HG02973 (cell line): ENCODE data around the gene KIF1B.

Source experiments
- ATAC-seq: cut with Tn5 transposase; IDR thresholded peaks from one replicate; pipeline ENCODE4 v1.9.1; 2021; ENCODE audit warnings: moderate library complexity; ENCODE audit not compliant: unreplicated experiment

Gene KIF1B

DNA sequence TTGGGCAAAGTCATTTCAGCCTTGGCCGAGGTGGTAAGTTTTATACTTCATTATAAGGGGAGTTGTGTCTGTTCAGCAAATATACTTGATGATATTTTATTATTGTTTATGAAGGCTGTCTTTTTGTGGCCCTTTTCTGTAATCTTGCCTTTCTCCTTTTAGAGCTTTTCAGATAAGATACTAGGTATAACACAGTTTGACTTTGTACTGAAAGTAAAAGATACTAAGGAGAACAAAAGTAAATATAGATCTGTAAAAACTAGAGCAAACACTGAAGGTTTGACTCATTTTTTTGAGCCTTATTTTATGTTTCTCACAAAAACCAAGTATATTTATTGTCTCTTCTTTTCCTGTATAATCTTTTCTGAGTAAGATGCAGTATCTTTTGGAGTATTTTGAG lies 61.9 kb downstream of the KIF1B start:
- no peak for ATAC-seq

DNA sequence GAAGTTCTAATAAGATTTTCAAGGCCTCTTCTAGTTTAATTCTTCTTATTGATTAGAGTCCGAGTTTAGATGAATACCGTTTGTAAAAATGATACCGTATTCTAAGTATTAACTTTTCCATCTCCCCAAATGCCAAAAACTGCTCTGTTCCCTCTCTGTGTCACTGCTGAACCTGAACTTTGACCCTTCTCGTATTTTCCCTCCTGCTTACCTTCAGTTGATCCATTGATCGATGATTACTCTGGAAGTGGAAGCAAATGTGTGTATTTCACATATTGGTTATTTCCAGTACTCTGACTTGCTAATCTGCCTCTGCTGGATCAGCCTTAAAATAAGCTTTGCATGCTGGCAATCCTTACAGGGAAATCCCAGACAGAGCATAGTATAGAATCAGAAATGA lies 68.5 kb downstream of the KIF1B start:
- ATAC-seq, result no peak

DNA sequence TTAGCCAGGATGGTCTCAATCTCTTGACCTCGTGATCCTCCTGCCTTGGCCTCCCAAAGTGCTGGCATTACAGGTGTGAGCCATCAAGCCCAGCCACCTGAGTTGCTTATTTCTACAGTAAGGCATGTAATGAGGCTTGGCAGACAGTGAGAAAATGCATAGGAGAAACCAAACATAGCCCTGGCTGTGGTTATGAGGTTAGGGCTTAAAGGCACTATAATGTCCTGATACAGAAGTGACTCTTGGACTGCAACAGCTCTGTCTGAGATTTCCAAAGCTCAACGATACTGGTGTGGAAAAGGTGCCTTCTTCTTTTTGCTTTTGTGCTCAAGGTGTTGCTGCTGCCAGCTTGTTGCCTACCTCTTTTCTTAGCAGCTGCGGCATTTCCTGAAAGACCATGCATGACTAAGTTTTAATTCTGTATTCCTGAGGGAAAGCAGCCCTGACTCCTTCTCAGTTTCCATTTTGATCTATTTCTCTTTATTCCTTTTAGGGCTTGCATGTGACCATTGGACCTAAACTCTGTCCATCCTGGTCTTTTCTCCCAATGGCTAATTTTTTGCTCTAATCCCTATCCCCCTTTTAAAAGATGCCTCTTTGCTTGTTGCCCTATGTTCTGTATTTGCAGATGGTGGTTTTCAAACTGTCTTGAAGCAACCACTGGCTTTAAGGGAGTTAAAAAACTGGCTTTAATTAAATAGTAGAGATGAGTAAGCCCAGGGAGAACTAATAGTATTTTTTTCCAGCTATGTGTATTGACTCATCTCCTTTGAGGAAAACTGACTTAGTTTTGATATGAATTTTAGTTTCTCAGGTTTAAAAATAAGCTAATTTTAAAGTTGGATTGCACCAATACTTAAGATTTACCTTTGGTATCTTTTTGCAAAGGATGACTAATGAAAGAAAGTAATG lies 70.3 kb downstream of the KIF1B start:
- ATAC-seq, result no peak

DNA sequence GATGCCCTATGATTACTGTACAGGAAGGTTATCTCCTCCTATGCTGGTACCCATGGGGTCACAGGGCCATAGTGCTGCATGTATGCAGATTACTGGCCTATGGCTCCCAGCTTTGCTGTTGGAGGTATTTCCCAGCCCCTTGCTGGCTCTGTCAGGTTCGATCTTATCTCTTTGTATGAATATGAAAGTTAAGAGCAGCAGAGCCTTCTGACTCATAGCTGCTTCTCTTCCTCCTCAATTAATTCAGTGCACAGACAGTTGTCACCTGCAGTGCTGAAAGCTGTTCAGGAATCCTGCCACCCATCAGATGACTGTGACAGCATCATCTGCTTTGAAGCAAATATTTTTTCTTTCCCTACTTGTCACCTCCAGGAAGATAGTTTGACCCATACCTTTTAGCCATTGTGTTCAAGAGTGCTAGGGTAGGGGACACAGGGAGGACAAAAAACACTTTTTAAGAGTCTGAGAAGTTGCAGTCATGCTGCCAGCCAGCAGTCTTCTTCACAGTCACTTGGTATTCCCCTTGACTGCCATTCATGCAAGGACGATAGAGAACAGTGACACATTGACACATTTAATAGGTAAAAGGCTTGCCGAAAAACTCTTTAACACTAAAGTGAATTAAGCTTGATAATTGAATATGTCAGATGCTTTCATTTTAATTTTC lies 73.1 kb downstream of the KIF1B start:
- ATAC-seq, result no peak

DNA sequence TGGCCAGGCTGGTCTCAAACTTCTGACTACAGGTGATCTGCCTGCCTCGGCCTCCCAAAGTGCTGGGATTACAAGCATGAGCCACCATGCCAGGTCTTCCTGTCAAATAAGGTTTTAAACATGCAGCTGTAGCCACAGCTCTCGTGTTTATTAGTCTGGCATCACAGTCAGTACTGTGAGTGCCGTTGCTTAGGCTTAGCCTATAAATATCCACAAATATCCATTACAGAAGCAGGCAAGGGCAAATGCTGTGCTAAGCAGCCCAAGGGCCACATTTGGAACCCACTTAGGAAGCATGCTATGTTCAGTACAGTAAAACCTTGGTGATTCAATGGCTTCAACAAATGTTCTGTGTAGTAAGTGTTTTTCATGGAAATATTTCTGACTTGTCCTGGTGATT lies 75.9 kb downstream of the KIF1B start:
- ATAC-seq, result no peak

DNA sequence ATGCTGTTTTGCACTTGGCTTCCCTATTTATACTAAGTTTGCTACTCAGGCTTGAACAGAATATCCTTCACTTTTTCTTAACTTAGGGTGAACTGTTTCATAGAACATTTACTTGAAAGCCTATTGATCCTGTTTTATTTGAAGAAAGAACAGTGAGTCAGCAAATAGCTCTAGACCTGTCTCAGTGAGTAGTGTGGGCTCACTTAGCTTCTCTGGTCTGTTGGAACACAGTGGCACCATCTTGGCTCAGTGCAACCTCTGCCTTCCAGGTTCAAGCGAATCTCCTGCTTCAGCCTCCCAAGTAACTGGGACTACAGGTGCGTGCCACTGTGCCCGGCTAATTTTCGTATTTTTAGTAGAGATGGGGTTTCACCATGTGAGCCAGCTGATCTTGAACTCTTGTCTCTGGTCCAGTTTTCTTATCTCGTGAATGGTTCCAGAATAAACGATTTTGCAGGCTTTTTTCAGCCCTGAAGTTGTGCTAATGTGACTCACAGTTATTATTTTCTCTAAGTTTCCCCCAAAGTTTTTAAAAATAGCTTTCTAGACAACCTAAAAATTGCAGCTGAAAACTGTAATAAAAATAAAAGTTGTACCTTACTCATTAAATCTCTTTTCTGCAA lies 76.8 kb downstream of the KIF1B start:
- ATAC-seq, result no peak

DNA sequence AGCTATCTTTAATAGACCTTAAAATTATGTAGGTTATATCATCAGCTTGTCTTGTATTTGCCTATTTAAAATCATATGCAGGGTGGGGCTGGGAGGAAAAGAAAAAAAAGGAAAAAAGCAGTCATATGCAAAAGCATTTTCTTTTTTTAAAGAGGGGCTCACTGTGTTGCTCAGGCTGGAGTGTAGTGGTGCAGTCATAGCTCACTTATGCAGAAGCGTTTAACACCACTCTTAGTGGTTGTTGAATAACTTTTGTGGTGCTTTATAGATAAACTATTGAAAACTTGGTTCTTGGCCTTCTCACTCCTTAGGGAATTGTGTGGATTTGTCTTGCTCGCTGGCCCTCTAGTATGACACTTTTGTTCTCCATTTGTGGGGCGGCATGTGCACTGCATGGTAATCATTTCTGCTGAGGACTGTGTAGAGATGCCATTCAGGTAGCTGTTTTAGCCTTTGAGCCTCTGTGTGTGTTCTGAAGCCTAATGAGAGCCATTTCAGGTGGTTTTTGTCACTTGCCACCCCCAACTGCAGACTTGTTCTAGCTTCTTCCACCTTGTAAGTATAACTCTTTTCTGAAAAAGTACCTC lies 77.8 kb downstream of the KIF1B start:
- ATAC-seq, result no peak

DNA sequence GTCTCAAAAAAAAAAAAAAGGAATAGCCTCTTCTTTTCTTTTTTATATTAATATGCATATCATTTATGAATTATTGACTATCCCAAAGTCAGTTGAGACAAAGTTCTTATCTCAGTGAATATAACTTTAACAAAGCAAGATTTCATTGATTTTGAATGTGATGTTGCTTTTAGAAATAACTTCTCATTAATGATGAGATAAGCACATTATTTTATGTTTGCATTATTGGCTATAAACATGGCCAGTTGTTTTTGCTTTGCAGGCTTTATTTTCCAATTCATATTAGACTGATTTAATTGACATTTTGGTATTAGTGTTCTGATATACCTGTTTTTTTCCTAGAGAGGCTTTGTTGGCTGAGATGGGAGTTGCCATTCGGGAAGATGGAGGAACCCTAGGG lies 81.3 kb downstream of the KIF1B start:
- no peak for ATAC-seq

DNA sequence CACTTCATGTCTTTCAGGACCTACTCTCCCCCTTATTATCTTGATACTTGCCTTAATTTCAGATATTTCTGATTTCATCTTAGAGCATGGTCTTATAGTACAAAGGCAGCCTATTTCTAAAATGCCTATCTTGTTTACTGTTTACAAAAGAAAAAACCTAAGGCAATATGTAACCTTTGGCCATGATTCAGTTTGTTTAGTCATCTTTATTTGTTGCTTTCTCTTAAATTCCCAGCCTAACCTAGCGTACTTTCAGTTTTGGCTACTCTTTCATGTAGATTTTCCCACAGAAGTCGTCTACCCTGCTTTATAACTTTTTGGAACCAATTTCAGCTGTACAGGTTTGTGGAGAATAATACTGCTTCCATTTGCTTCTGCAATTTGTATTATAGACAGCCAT lies 81.8 kb downstream of the KIF1B start:
- no peak for ATAC-seq

DNA sequence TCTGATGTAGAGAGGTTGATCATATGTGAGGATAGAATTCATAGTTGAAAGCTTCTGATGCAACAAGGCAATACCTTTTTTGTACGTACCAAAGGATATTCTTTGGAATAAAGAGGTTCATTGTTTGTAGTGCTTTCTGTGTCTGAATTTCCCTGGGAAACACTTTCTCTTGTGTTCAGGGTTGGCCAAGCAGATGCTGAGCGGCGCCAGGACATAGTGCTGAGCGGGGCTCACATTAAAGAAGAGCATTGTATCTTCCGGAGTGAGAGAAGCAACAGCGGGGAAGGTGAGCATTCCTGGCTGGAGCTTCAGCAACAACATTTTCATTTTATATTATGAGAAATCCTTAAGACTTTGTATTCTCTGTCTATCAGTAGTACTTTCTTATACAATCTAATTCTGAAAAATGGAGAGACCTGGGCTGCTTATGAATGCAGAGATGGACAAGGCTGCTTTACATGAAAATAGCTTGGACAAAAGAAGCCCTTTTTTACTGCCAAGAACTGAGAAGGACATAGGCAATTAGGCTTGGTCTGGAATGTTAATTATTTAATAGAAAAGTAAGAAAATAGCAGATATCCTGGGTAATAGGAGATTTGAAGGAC lies 85.2 kb downstream of the KIF1B start:
- no peak for ATAC-seq

DNA sequence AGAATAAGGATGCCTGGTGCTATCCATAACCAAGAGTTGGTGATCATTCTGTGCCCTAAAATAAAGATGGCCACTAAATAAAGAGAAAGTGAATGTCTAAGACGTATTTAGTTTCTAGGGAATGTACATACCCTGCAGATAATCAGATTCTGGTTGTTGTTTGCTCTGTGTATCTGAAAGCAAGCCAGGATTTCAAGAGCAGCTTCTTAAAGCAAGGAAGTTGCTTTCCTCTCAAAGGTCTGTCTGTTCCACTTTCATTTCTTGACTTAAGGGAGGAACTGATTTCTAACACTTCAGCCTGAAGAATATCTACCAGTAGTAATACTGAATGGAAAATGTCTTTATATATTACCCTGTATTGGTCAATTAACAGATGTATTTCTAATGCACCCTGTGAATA lies 88.8 kb downstream of the KIF1B start:
- no peak for ATAC-seq

DNA sequence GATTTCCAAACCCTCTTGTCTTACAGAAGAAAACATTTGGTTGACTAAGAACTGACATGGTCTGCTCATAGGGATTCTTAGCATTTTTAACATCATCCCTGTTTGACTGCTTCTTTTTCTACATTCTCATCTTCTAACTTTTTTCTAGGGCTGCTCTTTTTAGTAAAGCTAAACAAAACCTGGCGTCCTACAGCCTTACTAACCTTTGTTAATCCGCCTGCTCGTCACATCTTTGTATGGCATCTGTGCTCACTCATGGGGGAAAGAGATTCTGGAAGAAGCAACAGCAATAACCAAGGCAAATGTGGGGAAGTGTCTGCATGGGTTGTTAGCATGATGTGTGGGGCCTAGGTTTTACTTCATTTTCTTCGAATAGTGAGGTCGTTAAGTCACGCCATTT lies 92.0 kb downstream of the KIF1B start:
- no peak for ATAC-seq

DNA sequence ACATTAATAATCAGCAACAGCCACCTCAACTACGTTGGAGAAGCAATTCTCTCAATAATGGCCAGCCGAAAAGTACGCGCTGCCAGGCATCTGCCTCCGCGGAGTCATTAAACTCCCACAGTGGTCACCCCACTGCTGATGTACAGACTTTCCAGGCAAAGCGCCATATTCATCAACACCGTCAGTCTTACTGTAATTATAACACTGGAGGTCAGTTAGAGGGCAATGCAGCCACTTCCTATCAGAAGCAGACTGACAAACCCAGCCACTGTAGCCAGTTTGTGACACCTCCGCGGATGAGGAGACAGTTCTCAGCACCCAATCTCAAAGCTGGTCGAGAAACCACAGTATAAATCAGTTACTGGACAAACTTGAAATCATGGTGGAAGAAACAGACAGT lies 93.9 kb downstream of the KIF1B start:
- no peak for ATAC-seq

DNA sequence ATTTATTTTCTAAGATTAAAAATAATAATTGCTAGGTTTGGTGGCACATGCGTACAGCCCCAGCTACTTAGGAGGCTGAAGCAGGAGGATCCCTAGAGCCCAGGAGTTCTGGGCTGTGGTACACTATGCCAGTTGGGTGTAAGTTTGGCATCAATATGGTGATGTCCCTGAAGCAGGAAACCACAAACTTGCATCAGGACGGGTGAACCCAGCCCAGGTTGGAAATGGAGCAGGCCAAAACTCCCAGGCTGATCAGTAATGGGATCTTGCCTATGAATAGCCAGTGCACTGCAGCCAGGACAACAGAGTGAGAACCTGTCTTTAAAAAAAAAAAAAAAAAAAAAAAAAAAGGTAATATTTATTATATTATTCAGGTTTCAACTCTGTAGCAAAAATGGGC lies 96.1 kb downstream of the KIF1B start:
- ATAC-seq, result no peak

DNA sequence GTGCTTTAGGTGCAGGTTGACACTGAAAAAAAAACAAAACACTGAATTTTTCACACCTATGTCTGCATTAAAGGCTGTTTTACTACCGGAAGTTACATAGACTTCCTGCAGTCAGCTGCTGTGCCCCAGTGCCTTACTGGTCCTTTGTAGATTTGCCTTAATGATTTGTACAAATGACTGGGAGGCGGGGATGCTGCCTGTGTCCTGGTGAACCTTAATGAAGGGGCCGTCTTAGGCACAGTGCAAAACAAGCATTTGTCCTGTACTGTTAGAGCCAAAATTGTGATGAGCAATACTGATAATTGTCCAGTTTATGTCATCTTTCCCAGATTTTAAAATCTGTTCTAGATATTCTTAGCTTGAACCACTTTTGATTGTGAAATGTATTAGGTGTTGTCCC lies 97.6 kb downstream of the KIF1B start:
- no peak for ATAC-seq

DNA sequence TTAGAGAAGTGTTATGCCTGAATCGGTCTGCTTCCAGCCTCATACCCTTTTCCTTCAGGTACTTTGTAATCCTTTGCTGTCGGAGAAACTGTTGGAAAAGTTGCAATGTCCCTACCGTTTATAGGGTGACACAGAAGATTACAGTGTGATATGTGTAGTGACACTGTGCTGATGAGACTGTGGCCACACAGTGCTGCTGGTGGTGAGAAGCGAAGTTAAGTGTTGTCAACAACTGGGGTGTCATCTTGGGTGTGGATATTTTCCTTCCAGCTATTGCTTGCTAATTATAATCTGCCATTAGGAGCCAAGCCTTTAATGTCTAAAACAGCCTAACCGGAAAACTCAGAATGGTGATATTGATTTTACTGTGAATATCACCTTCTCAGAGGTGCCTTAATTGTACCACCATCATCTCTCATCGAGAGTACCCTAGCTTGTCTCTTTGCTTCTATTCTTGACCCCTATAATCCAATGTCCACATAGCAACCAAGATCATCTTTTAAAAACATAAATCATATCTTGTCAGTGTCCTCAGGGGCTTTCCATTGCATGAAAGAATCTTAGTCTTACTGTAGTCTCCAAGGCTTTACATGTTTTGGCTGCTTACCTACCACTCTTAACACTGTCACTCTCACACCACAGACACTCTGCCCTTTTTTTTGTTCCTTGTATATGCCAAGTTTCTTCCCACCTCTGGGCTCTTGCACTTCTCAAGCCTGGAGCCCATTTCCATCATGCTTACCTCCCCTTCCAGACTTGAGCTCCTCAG lies 99.1 kb downstream of the KIF1B start:
- ATAC-seq, result no peak

DNA sequence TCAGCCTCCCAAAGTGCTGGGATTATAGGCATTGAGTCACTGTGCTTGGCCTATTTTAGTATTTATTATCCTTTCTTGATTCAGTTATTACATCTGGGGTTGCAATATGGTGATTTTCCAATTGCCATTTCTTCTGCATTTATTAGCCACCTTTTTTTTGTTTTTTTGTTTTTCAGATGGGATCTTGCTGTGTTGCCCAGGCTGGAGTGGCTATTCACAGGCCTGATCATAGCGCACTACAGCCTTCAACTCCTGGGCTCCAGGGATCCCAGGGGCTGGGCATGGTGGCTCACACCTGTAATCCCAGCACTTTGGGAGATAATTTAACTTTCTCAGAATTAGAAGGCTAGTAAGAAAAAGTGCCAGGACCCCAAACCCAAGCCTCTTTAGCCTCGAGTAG lies 106.4 kb downstream of the KIF1B start:
- ATAC-seq, result no peak

DNA sequence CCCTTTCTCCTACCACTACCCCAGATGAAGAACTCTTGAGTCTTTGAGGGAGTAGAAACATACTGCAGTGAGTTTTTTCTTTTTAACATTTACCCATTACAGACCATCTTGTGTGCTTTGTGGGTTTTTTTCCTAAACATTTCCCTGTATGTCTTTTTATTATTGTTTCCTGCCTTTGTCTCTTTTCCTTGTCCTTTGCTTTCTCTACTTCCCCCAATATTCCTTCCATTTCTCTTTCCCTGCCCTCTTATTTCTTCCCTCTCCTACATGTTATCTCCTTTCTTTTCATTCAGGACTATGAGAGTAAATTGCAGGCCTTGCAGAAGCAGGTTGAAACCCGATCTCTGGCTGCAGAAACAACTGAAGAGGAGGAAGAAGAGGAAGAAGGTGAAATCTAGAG lies 109.4 kb downstream of the KIF1B start:
- no peak for ATAC-seq

DNA sequence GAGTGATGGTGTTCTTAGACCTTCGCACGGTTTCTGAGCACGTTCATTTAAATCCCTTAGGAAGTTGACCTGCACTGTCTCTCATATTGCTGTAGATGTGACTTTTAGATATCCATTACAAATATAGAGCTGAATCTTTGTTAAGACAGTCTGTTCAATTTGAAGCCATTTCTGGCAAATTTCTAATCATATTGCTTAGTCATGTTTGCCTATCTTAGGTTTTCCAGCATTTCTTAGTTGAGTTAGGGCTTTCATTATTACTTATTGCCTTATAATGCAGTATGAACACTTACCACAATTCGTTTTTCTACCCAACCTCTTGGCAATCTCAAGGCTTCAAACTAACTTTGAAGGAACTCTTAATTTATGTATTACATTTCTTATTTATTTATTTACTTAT lies 110.0 kb downstream of the KIF1B start:
- ATAC-seq, result no peak

DNA sequence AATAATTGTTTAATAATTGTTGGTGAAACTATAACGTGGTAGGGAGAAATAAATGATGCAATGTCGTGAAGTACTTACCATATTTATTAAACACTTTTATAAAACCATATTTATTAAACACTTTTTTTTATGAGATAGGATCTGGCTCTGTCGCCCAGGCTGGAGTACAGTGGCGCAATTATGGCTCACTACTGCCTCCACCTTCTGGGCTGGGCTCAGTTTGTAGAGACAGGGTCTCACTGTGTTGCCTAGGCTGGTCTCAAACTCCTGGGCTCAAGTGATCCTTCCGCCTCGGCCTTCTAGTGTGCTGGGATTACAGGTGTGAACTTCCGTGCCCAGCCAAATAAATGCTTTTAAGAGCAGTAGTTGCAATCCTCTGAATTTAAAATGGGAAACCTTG lies 112.5 kb downstream of the KIF1B start:
- no peak for ATAC-seq

DNA sequence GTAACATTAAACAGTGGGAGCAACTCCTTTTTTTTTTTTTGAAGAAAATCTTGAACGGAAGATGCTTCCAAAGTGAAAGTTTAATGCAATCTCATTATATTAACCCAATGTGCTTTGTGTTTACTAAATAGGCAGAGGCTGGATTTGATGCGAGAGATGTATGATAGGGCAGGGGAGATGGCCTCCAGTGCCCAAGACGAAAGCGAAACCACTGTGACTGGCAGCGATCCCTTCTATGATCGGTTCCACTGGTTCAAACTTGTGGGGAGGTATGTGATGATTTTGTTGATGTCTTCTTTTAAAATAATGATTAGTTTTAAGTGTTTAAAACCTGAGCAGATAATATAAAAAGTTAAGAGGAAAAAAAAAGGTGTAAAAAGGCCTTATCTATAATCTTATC lies 114.3 kb downstream of the KIF1B start:
- no peak for ATAC-seq
